DMS53 treated with DMSO at 0.1 percent for 48 hours (cell line): ENCODE data around the gene TOP3B.
"Not testable (repeated sequence)": the region's sequence is repeated elsewhere in the genome, so short reads cannot be mapped to it uniquely, and the experiment has no call there.

Experiments
- DNase-seq: peaks from one replicate; lab custom pipeline; 2025; ENCODE audit not compliant: unreplicated experiment; lab: John Stamatoyannopoulos, UW

Gene TOP3B

DNA sequence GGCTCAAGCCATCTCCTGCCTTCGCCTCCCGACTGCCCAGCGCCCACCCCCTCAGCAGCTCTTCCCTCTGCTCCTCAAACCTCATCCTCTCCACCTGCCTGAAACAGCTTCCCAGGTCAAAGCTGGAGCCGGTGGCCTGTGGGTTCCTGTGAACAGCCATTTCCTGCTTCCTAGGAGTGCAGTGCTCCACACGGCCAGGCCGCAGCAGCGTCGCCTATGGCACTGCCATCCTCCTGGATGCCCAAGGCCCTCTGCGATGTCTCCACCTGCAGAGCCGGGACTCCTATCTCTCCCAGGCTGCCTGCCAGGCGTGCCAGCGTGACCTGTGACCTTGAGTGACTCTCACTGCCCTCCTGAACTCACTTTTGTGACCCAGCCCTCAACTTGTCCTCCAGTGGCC is 54.5 kb downstream of the TOP3B start:
- DNase-seq, result no peak

DNA sequence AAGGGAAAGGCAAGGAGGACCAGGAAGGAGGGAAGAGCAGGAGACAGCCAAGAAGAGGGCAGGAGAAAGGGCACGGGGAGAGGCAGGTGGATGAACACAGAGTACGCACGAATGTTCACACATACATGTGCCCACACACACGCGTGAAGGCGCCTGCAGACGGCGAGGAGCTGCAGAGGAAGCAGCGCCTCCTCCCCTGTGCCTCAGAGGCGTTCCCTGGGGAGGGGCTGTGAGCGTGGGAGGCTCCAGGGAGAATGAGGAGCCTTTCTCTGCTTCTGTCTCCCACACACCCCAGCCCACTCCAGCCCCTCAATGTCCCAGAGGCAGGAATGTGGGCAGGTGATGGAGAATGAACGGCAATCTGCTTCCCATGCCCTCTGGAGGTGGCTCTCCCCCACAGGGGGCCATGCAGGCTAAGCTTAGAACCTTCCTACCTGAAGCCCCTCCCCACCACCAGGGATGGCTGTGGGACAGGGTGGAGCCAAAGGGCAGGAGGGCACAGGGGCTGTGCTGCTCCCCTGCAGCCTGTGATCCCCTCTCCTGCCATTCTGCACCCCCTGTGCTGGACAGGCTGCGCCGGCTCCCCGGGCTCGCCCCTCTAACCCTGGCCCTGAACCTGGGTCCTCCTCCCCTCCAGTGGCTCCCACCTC is 55.3 kb downstream of the TOP3B start:
- DNase-seq, result no peak

DNA sequence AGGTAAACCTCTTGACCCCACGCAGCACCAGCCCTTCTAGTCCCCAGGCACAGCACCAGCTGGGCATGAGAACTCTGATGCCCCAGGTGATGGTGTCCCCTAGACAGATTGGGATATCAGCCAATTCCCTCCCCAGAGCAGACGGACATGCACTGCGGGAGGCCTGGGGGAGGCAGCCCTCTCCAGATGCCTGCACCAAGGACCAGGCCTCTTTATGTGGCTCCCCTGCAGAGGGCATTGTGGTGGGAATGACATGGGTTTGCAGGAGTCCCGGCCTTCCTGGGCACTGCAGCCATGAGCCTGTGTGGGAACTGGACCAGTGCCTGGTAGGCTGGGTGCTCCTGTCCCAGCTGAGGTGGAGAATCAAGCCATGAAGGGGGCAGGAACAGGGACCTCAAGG is 55.9 kb downstream of the TOP3B start:
- DNase-seq, result no peak

DNA sequence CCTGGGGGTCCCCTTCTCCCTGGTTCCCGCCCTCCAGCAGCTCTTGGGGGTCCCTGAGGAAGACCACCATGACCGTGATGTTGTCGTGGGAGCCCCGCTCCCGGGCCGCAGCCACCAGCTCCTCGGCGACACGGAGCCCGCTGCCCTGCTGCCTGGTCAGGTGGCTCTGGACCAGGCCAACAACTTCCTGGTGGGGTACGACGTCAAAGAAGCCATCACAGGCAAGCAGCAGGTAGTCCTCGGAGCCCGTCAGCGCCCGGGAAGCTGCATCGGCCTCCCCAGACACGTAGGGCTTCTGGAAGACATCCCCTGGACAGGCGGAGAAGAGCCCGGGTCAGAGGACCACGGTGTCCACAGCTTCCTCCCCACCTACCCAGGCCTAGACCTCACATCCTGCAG is 59.4 kb downstream of the TOP3B start:
- DNase-seq, result no peak

DNA sequence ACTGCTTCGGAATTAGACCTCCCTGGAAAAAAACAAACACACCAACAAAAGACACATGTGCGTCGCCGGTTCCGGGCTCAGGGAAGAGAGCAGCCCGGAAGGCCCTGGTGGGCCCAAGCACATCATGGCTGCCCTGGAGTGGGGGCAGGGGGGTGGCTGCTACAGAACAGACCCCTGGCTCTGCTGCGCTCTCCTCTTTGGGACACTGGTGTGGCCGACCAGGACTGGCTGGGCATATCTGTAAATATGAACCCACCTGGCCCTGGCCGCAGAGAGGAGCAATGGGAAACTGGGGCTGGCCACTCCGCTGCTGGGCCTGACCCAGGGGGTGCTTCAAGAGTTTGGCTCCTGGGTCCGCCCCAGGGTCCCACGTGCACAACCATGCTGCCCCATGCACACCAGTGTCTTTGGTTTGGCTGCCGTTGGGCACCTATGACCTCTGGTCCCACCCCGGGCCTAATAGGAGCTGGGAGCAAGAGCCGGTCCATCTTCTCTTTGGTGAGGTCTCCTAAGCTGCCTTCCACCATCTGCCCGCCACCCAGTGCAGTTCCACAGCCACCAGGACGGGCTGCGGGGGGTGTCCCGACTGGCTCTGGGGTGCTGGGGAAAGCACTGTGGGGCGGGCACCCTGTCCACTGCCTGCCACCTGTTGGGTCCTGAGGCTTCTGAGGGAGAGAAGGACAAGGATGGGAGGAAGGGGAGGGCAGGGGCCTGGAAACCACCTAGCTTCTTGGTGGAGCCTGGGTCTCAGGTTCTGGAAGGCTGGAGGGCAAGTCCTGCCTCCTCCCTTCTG is 60.0 kb downstream of the TOP3B start:
- DNase-seq, result no peak

DNA sequence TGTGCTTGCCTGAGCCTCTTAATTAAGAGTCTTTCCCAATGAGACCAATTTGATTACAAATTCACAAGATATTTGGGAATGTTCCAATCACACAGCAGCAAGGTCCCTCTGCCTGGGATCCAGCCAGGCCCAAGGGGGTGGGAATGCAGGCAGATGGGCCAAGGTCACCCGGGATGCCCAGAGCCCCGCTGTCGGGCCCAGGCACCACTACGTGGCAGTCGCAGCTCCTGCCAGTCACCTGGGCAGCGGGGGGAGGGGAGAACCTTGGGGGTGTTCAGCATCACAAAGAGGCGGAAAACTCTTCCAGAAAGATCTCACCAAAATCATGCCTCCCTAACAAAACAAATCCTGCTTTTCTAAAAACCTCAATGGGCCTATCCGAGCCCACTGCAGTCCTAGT is 60.9 kb downstream of the TOP3B start:
- no peak for DNase-seq

DNA sequence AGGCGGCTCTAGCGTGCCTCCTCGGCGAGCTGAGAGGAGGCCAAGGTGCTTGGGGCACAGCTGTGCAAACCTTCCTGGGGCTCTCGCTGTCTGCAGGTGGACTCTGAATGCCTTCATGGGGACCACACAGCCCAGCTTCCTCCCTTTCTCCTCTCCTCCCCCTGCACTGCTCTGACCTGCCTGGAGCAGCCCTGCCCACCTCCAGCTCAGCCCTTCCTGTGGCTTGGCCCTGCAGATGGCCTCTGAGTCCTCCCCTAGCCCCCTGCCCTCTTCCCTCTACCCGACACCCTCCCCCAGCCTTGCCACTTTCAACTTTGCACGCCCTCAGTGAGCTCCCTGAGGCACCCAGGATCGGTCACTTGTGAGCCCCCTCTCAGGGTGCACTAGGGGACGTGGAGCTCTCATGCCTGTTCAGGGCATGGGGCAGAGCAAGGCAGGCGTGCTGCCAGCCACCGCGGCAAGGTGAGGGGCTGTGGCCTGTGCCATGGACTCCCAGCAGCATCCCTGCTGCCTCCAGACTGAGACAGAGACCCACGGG is 61.3 kb downstream of the TOP3B start:
- no peak for DNase-seq

DNA sequence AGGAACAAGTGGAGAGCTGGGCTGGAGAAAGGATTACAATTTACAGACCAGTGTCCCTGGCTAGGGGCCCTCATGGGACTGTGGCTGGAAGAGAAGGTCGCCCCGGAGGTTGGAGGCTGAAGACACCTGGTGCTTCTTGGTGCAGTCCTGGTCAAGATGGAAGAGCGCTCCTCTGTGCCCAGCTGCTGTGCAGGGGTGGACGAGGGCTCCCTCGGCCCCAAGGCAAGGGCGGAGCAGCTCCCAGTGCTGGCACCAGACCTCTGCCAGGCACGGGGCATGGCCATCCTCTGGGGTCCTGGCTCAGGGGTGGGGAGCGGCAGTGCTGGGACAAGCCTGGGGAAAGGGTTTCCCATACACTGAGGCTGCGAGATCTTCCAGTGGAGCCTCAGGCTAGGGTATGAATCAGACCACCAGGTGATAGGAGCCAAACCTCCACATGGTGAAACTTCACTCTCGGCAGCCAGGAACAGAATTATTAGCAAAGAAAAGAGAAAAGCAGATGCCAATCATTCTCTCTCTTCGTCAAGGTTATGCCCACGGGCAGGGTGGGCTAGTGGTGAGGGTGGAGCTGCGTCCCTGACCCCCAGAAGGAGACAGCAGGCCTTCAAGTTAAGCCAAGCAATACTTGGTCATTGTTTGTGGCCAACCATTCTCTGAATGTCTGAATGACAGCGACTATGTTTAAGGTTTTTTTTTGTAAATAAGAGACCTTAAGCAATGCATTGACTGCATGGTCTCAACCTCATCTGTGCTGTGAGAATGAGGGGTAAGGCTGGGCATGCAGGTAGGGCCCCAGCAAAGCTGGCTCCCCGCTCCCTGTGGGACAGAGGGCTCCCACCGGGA is 62.0 kb downstream of the TOP3B start:
- no peak for DNase-seq

DNA sequence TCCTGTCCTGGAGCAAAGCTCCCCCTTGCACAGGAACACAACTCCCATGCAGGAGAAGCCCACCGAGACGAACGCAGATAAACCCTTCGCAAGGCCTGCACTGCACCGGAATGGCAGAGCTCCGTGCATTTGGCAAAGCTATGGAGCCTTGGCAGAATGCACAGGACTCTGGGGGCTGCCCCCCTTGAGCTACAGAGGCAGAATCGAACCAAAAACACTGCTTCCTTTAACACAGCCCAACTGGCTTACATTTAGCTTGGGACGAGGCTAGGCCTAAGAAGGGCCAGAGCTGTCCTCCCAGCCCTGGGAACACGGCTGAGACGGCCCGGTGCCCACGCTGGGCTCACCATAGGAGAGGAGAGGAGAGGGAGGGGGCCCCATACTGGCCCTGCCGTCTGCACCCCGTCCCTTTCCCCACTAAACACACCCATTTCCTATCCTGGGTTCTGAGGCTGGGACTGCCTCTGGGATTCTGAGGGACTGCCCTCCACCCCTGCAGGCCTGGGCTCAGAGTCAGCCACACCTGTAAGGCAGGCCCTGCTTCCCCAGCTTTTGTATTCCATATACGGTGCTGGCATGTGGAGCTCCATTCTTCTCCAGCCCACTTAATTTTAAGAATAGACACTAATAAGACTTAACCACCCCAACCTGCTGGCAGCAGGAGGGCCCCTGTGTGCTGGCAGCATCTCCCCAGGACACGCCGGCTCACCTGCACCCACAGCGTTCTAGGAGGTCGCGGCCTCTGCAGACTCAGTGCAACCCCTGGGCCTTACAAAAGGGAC is 62.9 kb downstream of the TOP3B start:
- no peak for DNase-seq

DNA sequence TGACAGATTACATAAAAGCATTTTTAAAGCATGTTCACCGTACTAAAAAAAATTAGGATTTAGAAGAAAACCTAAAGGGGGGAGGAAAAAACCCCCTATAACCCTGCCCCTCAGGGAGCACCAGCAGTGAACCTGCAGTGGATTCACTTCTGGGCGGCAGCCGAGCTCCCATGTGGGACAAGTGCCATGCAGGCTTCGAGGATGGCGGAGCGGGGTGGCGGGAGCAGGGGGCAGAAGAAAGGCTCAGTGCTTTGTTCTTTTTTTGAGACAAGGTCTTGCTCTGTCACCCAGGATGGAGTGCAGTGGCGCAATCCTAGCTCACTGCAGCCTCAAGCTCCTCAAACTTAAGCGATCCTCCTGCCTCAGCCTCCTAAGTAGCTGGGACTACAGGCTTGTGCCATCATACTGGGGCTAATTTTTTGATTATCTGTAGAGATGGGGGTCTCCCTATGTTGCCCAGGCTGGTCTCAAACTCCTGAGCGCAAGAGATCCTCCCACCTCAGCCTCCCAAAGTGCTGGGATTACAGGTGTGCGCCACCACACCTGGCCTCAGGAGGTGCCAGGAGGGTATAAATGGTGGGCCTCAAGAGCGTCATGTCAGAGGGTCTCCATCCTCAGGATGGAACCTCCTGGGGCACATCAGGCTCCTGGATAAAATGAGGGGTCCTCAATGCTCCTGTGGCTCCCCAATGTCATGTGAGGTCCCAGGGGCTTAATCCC is 64.0 kb downstream of the TOP3B start:
- no peak for DNase-seq

DNA sequence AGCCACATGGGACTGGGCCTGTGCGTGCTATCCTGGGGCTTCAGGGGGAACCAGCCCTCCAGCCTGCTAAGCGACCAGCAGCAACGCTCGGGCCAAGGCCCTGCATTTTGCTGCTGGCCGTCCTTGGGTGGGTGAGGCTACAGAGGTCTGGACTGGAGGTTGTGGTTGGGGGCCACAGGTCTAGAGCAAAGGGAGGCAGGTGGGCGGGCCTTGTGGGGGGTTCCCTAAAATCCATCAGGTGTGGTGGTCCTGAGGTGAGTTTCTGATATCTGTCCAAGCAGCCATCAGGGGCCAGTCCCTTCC is 64.7 kb downstream of the TOP3B start:
- DNase-seq, result no peak

DNA sequence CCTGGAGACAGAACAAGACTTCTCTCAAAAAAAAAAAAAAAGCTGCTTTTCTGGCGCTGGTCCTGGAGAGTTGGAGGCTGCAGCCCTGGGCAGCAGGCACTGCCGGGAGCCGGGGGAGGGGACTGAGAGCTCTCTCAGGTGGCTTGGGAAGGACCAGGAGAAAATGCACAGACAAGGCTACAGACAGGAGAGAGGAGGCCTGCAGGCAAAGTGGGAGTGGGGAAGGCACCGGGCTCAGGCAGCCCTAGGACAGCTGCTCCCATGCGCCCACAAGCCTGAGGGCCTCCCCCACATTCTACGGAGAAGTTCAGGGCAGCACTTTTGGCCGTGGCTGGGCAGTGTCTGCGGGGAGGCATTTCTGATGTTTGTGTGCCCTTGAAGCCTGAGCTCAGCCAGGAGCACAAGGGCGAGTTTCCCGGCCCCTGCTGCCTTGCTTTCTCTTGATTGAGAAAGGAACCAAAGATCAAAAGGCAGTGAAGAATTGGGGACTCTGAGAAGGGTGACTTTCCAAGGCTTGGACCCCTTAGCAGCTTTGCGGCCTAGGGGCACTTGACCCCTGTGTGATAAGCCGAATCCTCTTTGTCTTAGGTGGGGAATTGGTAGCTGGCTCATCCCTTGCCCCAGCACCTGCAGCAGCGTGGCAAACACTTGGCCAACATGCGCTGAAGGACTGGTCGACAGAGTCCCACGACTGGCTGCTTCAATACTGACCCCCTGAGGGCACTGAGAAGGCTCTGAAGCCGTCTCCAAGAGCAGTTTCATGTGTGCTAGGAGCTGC is 65.2 kb downstream of the TOP3B start:
- no peak for DNase-seq

DNA sequence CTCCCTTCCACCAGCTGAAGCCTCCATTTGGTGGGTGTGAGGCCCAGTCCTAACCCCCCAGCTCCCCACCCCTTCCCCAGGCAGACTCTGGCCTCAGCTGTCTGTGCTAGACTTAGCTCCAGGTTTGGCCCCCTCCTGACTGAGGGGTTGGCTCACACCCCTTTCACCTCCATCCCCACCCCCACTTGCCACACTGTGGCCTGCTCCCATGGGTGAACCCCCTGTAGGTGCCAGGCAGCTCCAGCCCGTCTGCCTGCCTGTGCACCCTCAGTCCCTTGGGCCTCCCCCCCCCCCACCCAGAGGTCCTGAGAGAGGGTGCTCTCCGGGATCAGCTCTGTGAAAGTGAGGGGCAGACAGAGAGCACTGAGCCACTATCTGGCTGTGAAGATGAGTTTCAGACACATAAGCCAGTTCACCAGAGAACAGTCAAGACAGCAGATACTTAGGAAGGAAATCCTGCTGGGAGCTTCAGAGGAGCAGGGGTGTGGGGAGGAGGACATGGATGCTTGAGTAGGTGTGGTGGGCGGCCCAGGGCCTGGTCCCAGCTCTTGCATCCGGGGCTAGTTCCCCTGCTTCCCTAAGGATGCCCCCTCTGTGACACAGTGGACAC is 66.2 kb downstream of the TOP3B start:
- no peak for DNase-seq

DNA sequence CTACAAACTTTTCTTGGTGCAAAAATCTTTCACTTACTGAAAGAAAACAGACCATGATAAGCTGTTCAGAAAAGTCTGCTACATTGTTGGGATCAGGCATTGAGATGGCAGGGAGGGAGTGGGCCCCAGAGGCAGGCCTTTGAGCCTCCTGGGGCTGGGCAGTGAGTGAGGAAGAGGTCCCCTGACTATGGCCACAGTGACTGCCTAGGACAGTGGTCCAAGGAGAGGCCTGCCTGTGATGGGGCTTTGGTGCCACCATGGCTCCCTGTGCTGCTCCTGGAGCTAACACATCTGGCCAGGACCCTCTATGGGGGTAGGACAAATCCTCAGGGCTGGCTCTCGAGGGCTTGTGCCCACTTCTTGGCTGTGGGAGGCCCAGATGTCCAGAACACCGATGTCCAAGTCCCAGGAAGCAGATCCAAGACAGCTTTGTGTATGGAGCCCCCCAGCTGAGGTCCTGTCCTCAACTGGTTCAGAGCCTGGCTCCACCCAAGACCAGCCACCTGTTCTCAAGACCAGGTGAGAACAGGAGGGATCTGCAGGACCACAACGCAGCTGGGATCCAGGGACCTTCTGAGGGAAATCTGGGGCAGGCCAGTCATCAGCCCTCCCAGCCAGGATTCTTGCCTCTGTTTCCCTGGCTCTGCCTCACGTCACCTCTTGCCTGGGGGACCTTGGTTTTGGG is 66.8 kb downstream of the TOP3B start:
- no peak for DNase-seq

DNA sequence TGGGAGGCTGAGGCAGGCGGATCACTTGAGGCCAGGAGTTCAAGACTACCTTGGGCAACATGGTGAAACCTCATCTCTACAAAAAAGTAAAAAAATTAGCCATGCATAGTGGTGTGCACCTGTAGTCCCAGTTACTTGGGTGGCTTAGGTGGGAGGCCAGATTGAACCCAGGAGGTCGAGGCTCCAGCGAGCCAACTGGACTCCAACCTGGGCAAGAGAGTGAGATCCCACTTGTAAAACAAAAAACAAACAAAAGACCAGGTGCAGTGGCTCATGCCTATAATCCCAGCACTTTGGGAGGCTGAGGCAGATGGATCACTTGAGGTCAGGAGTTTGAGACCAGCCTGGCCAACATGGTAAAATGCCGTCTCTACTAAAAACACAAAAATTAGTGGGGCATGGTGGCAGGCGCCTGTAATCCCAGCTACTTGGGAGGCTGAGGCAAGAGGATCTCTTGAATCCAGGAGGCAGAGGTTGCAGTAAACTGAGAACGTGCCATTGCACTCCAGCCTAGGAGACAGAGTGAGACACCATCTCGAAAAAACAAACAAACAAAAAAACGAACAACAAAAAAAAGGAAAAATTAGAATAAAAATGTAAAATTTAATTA is 68.4 kb downstream of the TOP3B start:
- DNase-seq, result not testable (repeated sequence)

DNA sequence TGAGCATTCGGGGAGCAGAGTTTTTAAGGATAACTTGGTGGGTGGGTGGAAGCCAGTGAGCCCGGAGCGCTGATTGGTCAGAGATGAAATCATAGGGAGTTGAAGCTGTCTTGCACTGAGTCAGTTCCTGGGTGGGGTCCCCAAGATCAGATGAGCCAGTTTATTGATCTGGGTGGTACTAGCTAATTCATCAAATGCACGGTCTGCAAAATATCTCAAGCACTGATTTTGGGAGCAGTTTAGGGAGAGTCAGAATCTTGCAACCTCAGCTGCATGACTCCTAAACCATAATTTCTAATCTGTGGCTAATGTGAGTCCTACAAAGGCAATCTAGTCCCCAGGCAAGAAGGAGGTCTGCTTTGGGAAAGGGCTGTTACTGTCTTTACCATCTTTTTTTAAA is 72.2 kb downstream of the TOP3B start:
- DNase-seq, result not testable (repeated sequence)

DNA sequence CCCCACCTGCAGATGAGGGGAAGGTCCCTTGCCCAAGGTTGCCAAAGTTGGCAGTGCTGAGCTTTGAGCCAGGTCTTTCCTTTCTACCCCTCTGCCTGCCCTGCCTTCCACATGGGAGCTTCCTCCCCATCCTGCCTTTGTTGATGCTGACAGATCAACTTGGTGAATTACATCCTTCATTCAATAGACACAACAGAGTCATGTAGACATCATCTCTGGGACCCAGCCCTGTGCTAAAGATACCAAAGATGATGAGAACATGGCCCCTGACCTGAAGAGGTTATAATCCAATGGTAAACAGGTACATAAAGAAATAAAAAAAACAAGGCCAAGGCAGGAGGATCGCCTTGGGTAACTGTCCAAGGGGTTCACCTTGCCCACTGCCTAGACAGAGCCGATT is 72.7 kb downstream of the TOP3B start:
- no peak for DNase-seq
